ENCODE results near the gene FUT6.
"Not testable (repeated sequence)": the region's sequence is repeated elsewhere in the genome, so short reads cannot be mapped to it uniquely, and the experiment has no call there.

DNA sequence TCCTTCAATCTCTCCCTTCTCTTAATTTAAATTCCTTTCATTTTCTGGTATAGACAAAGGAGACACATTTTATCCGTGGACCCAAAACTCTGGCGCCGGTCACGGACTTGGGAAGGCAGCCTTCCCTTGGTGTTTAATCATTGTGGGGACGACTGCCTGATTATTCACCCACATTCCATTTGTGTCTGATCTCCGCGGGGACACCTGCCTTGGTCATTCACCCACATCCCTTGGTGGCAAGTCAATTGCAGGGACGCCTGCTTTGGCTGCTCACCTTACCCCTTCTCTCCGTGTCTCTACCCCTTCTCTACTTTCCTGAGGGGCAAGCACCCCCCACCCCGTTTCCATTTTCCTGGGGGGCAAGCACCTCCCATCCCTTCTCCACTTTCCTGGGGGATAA, 8.3 kb upstream of the FUT6 start:
- not testable (repeated sequence) for TF ChIP-seq POLR2A (IDR thresholded peaks at IDR 0.05; ENCODE audit: extremely low read depth, insufficient read length)
- TF ChIP-seq, protein P1, sequence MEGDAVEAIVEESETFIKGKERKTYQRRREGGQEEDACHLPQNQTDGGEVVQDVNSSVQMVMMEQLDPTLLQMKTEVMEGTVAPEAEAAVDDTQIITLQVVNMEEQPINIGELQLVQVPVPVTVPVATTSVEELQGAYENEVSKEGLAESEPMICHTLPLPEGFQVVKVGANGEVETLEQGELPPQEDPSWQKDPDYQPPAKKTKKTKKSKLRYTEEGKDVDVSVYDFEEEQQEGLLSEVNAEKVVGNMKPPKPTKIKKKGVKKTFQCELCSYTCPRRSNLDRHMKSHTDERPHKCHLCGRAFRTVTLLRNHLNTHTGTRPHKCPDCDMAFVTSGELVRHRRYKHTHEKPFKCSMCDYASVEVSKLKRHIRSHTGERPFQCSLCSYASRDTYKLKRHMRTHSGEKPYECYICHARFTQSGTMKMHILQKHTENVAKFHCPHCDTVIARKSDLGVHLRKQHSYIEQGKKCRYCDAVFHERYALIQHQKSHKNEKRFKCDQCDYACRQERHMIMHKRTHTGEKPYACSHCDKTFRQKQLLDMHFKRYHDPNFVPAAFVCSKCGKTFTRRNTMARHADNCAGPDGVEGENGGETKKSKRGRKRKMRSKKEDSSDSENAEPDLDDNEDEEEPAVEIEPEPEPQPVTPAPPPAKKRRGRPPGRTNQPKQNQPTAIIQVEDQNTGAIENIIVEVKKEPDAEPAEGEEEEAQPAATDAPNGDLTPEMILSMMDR (IDR thresholded peaks at IDR 0.05; ENCODE audit: low read depth, low read length), result not testable (repeated sequence)
- TF ChIP-seq, protein P2, sequence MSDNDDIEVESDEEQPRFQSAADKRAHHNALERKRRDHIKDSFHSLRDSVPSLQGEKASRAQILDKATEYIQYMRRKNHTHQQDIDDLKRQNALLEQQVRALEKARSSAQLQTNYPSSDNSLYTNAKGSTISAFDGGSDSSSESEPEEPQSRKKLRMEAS (IDR thresholded peaks at IDR 0.05; ENCODE audit: low read depth, low read length), result not testable (repeated sequence)
